Fibroblast of mammary gland (primary cell): Measurements from ENCODE around the gene EFNA5.

ENCODE experiments used
- DNase-seq: peaks from one replicate; pipeline ENCODE4 v3.0.0-alpha.2; 2010; ENCODE audit warnings: low read depth
- H3K4me3 ChIP-seq: 2 replicates; pipeline ENCODE4 v1.5.1; 2011; ENCODE audit warnings: low read depth, mild to moderate bottlenecking, low read length, moderate library complexity; ENCODE audit not compliant: control insufficient read depth
- CTCF ChIP-seq: conservative IDR thresholded peaks from 2 replicates; pipeline ENCODE4 v1.5.1; 2011; ENCODE audit warnings: low read depth, low read length, inconsistent platforms; ENCODE audit not compliant: control insufficient read depth, insufficient read depth

The EFNA5 gene

GRCh38 chr5:107389130-107389774 lies 281.5 kb downstream of the EFNA5 start:
- H3K4me3 ChIP-seq = no peak overlapping the region
- DNase-seq = peak; percentile 58
- no peak for TF ChIP-seq CTCF

GRCh38 chr5:107388141-107388861 lies 282.4 kb downstream of the EFNA5 start:
- H3K4me3 ChIP-seq = no peak overlapping the region
- TF ChIP-seq CTCF = no peak
- peak; percentile 96 for DNase-seq

DNA sequence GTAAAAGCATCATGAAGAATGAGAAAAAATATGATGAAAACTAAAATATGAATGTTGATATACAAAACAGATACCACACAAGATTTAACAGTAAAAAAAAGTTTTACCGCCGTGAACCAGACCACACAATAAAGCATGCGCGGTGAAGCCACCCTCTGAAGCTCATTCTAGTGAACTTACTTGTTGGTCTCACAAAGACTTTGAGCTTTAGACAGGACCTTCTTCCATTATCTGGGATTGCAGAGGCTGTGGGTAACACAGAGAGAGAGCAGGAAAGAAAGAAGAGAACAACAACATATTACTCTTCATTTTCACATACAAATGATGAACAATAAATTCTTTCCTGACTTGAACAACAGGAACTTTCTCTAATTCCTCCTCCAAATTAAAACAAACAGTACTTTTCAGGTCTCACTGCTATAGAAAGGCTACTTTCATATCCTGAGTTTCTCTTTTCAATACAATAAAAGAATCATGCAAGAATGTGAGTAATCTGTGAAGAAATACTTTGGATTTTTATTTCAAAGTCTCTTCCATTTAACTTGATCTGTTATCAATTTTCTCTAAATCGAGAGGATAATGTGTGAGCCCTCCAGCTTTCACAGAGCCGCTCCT lies 283.1 kb downstream of the EFNA5 start:
- no peak for TF ChIP-seq CTCF
- DNase-seq = no peak
- H3K4me3 ChIP-seq = no peak overlapping the region

GRCh38 chr5:107385708-107386107 lies 285.0 kb downstream of the EFNA5 start:
- no peak for DNase-seq
- H3K4me3 ChIP-seq = no peak overlapping the region
- TF ChIP-seq CTCF = no peak

- H3K4me3 ChIP-seq = no peak overlapping the region
- TF ChIP-seq CTCF = no peak
- DNase-seq = no peak
These were observed 286.5 kb downstream of the EFNA5 start for GRCh38 chr5:107384256-107384655.

- DNase-seq = no peak
- TF ChIP-seq CTCF = no peak
- H3K4me3 ChIP-seq = no peak overlapping the region
These were observed 287.3 kb downstream of the EFNA5 start for GRCh38 chr5:107383414-107383813.
